Fibroblast of the aortic adventitia (primary cell): Measurements from ENCODE around the gene ATG13. TPM values are rescaled to one million over a fixed set of nuclear protein-coding genes. Genes with fewer than 3 reads are reported as not detected.
A peak's percentile ranks its signal among the peaks of the same experiment; 100 is the strongest.

Experiments used
- DNase-seq: peaks from one replicate; pipeline ENCODE4 v3.0.0-alpha.2; 2010; ENCODE audit warnings: low read depth
- H3K4me3 ChIP-seq: 2 replicates; pipeline ENCODE4 v1.5.1; 2011; ENCODE audit warnings: low read depth, mild to moderate bottlenecking, control low read depth, low read length, moderate library complexity
- CTCF ChIP-seq: IDR thresholded peaks from 2 replicates; pipeline ENCODE4 v1.5.1; 2011; ENCODE audit warnings: mild to moderate bottlenecking, low read length, control low read depth, inconsistent platforms; ENCODE audit not compliant: insufficient read depth
- total RNA-seq: library from RNA; depleted of rRNA; stranded (reverse); fragments of >200 nt; gene quantifications from 2 replicates; pipeline ENCODE4 v1.2.3, GENCODE V29; 2012; ENCODE audit warnings: low replicate concordance

Gene ATG13
- total RNA-seq, 1 donor: 58.8 TPM

GRCh38 chr11:46658259-46658658 lies 40.9 kb downstream of the ATG13 start:
- no peak for TF ChIP-seq CTCF
- H3K4me3 ChIP-seq: no peak overlapping the region
- DNase-seq: peak; percentile 89

DNA sequence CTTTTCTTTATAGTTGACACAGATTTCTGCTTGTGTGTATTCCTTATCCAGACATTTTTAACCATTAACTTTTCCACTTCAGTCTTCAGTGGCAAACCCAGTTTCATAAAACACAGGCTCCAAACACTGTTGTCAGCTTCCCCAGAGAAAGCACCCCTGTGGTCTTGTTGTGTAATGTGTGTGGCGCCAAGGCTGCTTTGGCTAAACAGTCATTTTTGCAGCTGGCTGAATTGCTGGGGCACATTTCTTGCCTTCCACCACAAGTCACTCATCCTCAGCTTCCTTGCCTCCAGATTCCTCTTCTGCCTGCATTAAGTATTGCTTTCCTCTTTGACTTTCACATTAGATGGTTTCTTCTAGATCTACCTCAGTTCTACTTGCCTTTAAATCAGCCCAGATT lies 42.6 kb downstream of the ATG13 start:
- no peak for TF ChIP-seq CTCF
- DNase-seq: peak; percentile 62
- H3K4me3 ChIP-seq: no peak overlapping the region

- DNase-seq: no peak
- TF ChIP-seq CTCF: no peak
- H3K4me3 ChIP-seq: no peak overlapping the region
Measured at GRCh38 chr11:46661836-46662235, 44.5 kb downstream of the ATG13 start.

GRCh38 chr11:46662366-46662765 lies 45.0 kb downstream of the ATG13 start:
- TF ChIP-seq CTCF: no peak
- no peak for DNase-seq

GRCh38 chr11:46663277-46663940 lies 46.1 kb downstream of the ATG13 start:
- peak; percentile 30 for DNase-seq
- TF ChIP-seq CTCF: no peak
- H3K4me3 ChIP-seq: no peak overlapping the region

More at GRCh38 chr11:46662366-46662765, 45.0 kb downstream of the ATG13 start:
- H3K4me3 ChIP-seq: no peak overlapping the region

DNA sequence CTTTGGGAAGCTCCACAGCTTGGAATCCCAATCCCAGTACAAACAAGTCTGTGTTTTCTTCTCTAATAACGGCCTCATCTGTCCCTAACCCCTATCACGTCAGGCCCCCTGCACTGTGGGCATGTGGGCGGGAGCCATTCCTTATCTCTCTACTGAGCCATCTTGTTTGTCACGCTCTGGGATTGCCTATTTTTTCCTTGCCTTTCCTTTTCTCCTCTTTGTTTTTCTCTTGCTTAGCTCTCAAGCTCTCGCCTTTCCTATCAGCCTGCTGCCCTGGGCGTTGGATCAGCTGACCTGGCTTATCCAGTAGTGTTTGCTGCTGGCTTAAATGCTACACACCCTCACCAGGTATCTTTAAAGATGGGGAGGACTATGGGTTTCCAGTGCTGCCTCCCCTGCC lies 47.3 kb downstream of the ATG13 start:
- no peak for DNase-seq
- no peak for TF ChIP-seq CTCF
- H3K4me3 ChIP-seq: no peak overlapping the region

GRCh38 chr11:46665356-46665755 lies 48.0 kb downstream of the ATG13 start:
- no peak for DNase-seq
- TF ChIP-seq CTCF: no peak
- H3K4me3 ChIP-seq: no peak overlapping the region
